IPS DF 4.7 (cell line): ENCODE measurements around the gene PIGM.

Experiments used
- DNase-seq: peaks from one replicate; pipeline ENCODE4 v3.0.0-alpha.2; 2013; ENCODE audit warnings: low spot score; ENCODE audit errors: extremely low read depth

The PIGM gene

DNA sequence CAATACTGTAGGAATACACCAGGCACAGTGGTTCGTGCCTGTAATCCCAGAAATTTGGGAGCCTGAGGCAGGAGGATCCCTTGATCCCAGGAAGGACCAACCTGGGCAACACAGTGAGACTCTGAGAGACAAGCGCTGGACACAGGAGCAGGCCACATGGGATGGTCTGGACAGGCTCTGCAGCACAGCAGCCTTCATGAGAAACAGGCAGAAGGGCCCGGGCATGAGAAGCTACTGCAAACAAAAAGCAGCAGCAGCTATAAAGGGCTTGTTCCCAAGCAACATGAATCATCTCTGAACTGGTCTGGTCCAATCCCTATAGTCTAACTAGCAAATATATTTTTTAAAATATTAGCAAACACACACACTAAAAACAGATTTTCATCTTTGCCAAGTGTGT is 42.2 kb downstream of the PIGM start:
- DNase-seq, result no peak

DNA sequence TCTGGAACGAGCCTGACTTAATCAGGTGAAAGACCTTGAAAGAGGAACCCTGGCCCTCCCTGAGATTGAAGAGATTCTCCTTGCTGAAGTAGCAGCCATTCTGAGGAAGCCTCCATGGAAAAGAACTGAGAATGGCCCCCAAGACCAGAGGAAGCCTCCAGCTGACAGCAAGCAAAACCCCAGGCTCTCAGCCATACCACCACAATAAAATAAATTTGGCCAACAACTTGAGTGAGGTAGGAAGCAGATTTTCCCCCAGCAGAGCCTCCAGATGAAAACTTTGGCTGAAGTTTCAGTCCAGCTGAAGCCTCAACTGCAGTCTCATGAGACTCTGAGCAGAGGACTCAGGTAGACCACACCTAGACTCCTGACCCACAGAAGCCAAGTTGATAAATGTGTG is 43.8 kb downstream of the PIGM start:
- DNase-seq, result no peak

DNA sequence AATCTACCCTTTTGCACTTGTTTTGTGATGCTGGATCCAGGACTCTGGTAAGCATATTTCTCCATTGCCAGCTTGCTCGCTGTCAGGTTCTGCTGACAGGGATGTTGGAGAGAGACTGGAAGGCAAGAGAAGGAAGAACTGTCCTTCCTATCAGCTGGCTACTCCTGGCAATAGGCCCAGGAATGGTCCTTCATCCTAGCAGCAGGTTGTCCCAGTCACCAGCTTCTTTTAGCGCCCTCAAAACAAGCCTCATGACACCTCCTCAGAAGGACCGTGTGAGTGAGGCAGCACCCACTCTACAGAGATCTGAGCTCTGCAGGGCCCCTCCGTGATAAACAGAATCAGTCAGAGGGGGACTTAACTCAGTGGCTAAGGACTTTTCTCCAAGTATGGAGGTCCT is 44.6 kb downstream of the PIGM start:
- no peak for DNase-seq

DNA sequence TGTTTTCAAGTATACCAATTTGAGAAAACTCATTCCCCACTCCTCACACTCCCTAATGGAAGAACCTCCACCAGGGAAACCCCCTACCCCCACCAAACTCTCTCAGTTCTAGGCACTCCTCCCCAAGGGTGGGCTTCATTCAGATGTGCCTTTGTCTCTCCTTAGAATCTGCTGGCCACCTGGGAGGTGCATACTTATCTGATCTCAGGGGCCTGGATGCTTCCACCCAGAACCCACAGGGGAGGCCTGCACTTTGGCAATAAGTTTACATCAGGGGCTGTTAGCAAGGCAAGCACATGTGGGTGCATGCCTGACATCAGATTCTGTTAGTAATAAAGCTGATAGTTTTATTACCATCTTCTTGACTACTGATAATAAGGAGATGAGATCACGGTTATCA is 45.3 kb downstream of the PIGM start:
- DNase-seq, result no peak

DNA sequence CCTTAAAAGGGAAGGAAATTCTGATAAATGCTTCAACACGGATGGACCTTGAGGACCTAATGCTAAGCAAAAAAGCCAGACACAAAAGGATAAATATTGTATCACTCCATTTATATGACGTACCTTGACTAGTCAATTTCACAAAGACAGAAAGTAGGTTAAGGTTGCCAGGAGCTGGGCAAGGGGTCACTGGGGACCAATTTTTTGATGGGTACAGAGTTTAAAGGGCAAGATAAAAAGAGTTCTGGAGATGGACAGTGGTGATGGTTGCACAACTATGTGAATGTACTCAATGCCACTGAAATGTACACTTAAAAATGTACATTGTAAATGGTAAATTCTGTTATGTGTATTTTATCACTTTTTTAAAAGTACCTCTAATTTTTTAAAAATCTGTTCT is 45.7 kb downstream of the PIGM start:
- DNase-seq, result no peak

DNA sequence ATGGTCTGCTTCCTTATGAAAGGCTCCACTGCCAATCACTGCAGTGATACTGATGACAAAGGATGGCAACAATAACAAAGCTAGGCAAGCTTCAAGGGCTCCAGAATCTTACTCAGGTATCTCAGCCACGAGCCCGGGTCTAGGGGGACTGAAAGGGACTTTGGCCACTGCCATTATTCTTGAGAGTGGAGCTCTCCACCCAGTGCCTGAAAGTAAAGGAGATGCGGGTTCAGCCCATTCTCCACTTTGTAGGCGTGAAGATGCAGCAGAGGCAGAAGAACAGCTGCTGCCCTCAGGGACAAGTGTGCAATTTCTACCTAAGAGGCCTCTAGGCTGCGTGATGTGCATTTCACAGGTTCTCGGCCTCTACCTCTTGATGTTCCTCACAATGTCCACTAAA is 46.3 kb downstream of the PIGM start:
- no peak for DNase-seq

DNA sequence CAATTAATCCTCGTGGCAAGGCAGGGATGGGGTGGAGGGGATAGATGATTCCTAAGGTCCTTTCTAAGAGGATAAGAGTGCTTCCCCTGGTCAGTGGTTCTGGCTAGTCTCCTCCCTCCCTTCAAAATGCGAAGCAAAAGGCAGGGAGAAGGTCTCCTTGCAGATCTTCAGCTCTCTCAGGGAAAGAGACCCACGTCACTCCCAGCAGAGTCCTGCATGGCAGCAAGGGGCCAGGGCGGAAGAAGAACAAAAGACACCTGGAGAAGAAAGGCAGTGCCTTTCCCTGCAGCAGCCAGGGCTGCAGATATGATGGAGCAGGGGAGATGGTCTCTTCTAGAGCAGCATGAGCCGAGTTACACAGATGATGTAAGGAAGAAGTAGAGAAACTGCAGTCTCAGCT is 48.1 kb downstream of the PIGM start:
- DNase-seq, result no peak

DNA sequence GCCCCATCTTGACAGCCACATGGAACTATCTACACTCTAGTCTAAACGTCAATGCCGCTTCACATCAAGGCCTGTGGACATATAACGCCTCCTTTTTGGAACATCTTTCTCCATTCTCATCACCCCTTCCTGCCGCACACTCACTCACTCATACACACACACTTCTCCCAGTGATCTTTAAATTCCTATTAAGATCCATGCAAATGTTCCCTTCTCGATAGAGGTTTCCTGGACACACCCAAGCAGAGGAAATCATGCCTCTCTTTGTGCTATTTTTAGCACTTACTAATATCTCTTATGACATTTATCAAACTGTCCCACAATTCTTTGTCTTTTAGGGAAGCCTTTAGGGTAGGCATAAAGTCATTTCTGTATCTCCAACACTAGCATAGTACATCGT is 49.5 kb downstream of the PIGM start:
- DNase-seq, result no peak

DNA sequence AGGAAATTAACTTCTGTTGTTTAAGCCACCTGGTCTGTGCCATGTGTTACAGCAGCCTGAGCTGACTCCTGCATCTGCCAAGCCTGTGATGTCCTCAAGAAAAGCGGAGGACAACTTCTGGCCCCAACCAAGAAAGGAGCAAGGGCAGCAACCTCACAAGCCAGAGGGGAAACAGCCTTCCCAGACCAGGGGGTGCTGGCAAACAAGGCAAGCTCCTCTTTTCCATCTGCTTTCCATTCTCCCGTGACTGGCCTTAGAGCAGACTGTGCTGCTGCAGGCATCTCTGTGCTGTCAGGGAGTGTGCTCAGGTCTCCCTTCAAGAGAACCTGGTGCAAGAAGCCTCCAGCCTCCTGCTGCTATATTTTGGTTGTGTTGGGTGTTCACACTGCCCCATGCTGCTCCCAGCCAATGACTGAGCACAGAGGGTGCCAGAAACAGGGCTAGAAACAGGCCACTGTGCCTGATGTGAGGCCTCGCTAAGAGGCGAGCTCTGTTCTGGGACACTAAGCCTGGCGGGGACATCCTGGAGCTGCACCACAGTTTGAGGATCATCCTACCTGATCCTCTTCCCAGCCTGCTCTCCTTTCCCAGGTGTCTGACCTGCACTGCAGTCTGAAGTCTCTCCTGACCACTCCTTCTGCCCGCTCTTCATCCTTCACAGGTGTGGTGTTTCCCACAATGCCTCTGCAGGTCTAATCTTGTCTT is 50.3 kb downstream of the PIGM start:
- DNase-seq, result no peak

DNA sequence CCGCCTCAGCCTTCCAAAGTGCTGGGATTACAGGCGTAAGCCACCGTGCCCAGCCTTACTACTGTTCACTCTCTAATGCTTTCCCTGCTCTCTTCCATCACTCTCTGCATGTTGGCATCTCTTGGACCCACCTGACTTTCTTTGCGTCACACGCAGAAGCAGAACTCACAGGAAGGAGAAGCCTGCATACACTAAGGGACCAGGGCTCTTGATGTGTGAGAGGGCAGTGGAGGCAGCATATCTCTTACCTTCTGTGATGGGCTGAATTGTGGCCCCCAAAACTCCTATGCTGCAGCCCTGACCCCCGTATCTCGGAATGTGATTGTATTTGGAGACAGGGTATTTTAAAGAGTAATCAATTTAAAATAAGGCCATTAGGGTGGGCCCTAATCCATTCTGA is 51.0 kb downstream of the PIGM start:
- no peak for DNase-seq

DNA sequence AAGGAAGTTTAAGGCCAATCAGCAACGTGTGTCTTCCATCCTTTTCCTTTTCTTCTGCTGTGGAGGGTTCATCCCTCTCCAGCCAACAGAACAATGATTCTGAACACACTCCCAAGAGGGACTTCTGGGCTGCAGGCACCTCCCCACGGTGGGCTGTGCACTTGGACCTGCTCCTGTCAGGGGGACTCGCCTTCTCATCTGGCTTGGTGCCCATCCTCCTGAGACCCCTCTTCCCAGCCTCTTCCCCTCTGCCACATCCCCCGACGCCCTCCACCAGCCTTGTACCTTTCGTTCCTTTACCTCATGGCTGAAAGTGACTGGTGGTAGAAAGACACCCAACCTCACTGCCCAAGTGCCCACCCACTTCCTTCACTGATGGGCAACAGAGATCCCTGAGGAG is 51.7 kb downstream of the PIGM start:
- no peak for DNase-seq

DNA sequence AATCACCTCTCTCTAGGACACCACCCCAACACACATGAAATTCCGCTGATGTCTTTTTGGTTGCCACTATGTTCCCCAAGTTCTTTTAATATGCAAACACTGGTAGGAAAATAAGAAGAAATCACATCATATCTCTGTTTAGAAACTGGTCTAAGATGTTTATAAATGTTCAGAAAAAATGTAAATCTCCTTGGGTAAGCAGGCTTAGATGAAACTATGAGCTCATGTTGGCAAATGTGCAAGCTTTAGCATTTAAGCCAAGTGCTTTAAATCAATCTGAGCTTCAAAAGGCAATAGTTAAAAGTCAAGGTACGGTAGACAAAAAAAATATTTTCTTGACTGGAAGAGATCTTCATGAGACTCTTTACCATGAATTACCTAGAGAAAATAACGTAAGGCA is 52.5 kb downstream of the PIGM start:
- no peak for DNase-seq

DNA sequence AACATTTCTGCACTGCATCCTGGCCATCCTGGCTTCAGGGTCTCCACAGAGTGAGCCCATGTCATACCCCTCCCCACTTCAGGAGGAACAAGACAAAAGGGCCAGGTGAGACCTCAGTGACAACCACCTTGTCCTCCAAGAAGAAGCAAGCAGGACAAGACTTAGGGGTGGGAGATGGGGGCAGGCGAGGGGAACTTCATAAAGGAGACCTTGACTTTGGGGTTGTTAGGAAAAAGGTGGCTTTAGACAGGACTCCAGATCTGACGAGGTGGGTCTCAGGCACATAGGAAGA is 53.7 kb downstream of the PIGM start:
- DNase-seq, result no peak

DNA sequence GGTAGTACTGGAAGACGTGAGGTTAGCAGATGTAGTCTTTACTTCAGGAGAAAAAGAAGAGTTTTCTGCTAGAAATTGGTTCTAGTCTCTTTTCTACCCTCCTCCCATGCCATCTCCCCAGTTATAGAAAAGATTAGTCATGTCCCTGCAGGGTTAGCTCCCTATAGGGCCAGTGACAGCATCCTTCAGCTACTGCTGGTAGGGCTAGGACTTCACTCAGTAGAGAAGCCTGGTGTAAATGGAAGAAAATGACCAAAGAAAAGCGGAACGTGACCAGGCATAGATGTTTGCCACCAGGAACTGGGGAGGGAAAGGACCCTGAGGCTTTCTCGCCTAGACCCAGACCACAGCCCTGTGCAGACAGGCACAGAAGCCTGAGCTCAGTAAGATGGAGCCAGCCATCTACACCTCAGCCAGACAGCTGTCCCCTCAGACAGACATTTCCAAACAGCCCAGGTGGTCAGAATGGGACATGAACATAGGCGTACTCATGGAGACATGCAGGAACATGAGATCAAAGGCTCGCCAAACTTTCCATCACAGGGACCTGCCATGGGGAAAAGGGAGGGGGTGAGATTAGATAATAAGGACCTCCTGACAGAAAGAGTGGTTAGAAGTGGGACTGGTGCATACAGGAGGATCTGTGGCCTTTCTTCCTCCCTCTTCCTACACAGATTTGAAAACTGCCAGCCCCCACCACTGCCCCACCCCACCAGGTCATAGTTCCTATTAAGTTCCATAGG is 54.3 kb downstream of the PIGM start:
- no peak for DNase-seq
